Lower leg skin (tissue), 4 donors: ENCODE results near the gene LPIN1. TPM values are rescaled to one million over a fixed set of nuclear protein-coding genes. Genes with fewer than 3 reads are reported as not detected.
A peak's percentile ranks its signal among the peaks of the same experiment; 100 is the strongest.

Experiments
- DNase-seq, 2 donors: peaks; one replicate each; pipeline ENCODE4 v3.0.0-alpha.2; 2019; ENCODE audit warnings: low spot score in 2 of 2
- H3K4me3 ChIP-seq: fragments of 200-600 bp; sonication (generic); 2 replicates; pipeline ENCODE4 v1.5.1; 2017; ENCODE audit warnings: mild to moderate bottlenecking, low read depth; ENCODE audit not compliant: poor library complexity, severe bottlenecking
- CTCF ChIP-seq, 3 donors: fragments of 450-650 bp; IDR thresholded peaks; one replicate each; pipeline ENCODE4 v1.5.1; 2016; ENCODE audit warnings: antibody characterized with exemption in 3 of 3, mild to moderate bottlenecking in 3 of 3, moderate library complexity in 2 of 3
- POLR2A ChIP-seq, 2 donors: fragments of 450-650 bp; IDR thresholded peaks; one replicate each; pipeline ENCODE4 v1.6.1; 2016 to 2017; ENCODE audit warnings: antibody characterized with exemption in 2 of 2, mild to moderate bottlenecking in 1 of 2, moderate library complexity in 1 of 2
- WGBS, 2 donors: methylation state at CpG; one replicate each; pipeline ENCODE4 v1.1.5; 2018; 5-methylcytosine and 5-hydroxymethylcytosine counted together
- intact Hi-C: fragments of 100-400 bp; cut with DNase I; formaldehyde crosslinking; loops from one replicate; pipeline ENCODE4 v1.15.0; 2023; ENCODE audit warnings: low total_unique reads
- total RNA-seq, 4 donors: library from RNA; depleted of rRNA; stranded (reverse); fragments of >200 nt; gene quantifications; one replicate each; pipeline ENCODE4 v1.1.0, GENCODE V29; 2016

Gene LPIN1
- total RNA-seq, 4 donors from 2014 or later = 15.6 to 45.8 (median 35.0) TPM

- WGBS, 2 donors = 98 to 100% methylated on average over 3 of the region's 3 CpGs
- intact Hi-C loops = loop anchor here (5.0 kb wide), 1 partner anchor 89 kb away; no protein-coding TSS in a partner anchor
- H3K4me3 ChIP-seq = no peak overlapping the region
- TF ChIP-seq POLR2A (IDR thresholded peaks at IDR 0.05) (no peak), CTCF (IDR thresholded peaks at IDR 0.05) (no peak)
- peak in 1 of 2 donors; percentile 18 for DNase-seq
These were observed 35.2 kb downstream of the LPIN1 start for GRCh38 chr2:11781602-11782001.

- no peak overlapping the region for H3K4me3 ChIP-seq
- peak in 1 of 2 donors; percentile 56 for DNase-seq
- intact Hi-C loops = loop anchor here (5.0 kb wide), 1 partner anchor 92 kb away; no protein-coding TSS in a partner anchor
- TF ChIP-seq POLR2A (IDR thresholded peaks at IDR 0.05) (no peak), CTCF (IDR thresholded peaks at IDR 0.05) (no peak)
- WGBS, 2 donors = 92 to 93% methylated on average over 10 of the region's 10 CpGs
These were observed 37.8 kb downstream of the LPIN1 start for GRCh38 chr2:11784280-11784679.

- no peak overlapping the region for H3K4me3 ChIP-seq
- 47 to 63% methylated on average over 36 to 48 of the region's 50 CpGs for WGBS, 2 donors
- TF ChIP-seq CTCF (IDR thresholded peaks at IDR 0.05) (no peak), POLR2A (IDR thresholded peaks at IDR 0.05) (no peak)
- intact Hi-C loops = loop anchor here (5.0 kb wide), 1 partner anchor 93 kb away; no protein-coding TSS in a partner anchor
- peak in 1 of 2 donors; percentile 87 for DNase-seq
These were observed 38.5 kb downstream of the LPIN1 start for GRCh38 chr2:11784747-11785610.

- WGBS, 2 donors = 96 to 98% methylated on average over 9 of the region's 9 CpGs
- peak in 1 of 2 donors; percentile 57 for DNase-seq
- intact Hi-C loops = no loop called here
These were observed 39.1 kb downstream of the LPIN1 start for GRCh38 chr2:11785611-11785940.

GRCh38 chr2:11786191-11786590 lies 39.8 kb downstream of the LPIN1 start:
- DNase-seq = peak in 1 of 2 donors; percentile 78
- 88 to 97% methylated on average over 8 to 9 of the region's 9 CpGs for WGBS, 2 donors
- no peak for TF ChIP-seq POLR2A (IDR thresholded peaks at IDR 0.05)
- TF ChIP-seq CTCF (IDR thresholded peaks at IDR 0.05) = no peak
- intact Hi-C loops = no loop called here
- no peak overlapping the region for H3K4me3 ChIP-seq

More at GRCh38 chr2:11785611-11785940, 39.1 kb downstream of the LPIN1 start:
- TF ChIP-seq POLR2A (IDR thresholded peaks at IDR 0.05) (no peak), CTCF (IDR thresholded peaks at IDR 0.05) (no peak)
- no peak overlapping the region for H3K4me3 ChIP-seq
